ENCODE measurements around the gene C11orf91.
"Not testable (repeated sequence)": the region's sequence is repeated elsewhere in the genome, so short reads cannot be mapped to it uniquely, and the experiment has no call there.

The C11orf91 gene

GRCh38 chr11:33687733-33688479 lies 12.7 kb downstream of the C11orf91 start:
- no peaks in the 10 kb centered on the region for H3K4me1 ChIP-seq (ENCODE audit: insufficient read depth, insufficient read length)

GRCh38 chr11:33685082-33685481 lies 15.5 kb downstream of the C11orf91 start:
- H3K9ac ChIP-seq (ENCODE audit: insufficient read length, low read depth), result no peak overlapping the region
- peaks cover 3% of the 10 kb centered on the region for H3K4me1 ChIP-seq (ENCODE audit: insufficient read depth, insufficient read length)
- TF ChIP-seq ZNF274 (IDR thresholded peaks at IDR 0.05; ENCODE audit: low read depth, low read length) (no peak), YY1 (IDR thresholded peaks at IDR 0.05; ENCODE audit: insufficient read depth, insufficient read length) (no peak), SUZ12 (IDR thresholded peaks at IDR 0.05; ENCODE audit: extremely low read depth, insufficient read depth, insufficient read length) (no peak)
- no peaks in the 10 kb centered on the region for H3K27me3 ChIP-seq (ENCODE audit: insufficient read depth, insufficient read length)
- no peak for DNase-seq (ENCODE audit: low read depth, low spot score)
- no peaks in the 10 kb centered on the region for H3K36me3 ChIP-seq (ENCODE audit: insufficient read depth, insufficient read length, low read length)
- no peaks in the 10 kb centered on the region for H3K9me3 ChIP-seq (ENCODE audit: insufficient read depth, low read length)
- no peak overlapping the region for H3K4me3 ChIP-seq (ENCODE audit: insufficient read length, low read depth)

More at GRCh38 chr11:33687733-33688479, 12.7 kb downstream of the C11orf91 start:
- Histone ChIP-seq H3K9ac (ENCODE audit: insufficient read length, low read depth) (no peak overlapping the region), H3K27me3 (ENCODE audit: insufficient read depth, insufficient read length) (no peaks in the 10 kb centered on the region), H3K4me3 (ENCODE audit: insufficient read length, low read depth) (no peak overlapping the region), H3K9me3 (ENCODE audit: insufficient read depth, low read length) (no peaks in the 10 kb centered on the region), H3K36me3 (ENCODE audit: insufficient read depth, insufficient read length, low read length) (no peaks in the 10 kb centered on the region)
- no peak for TF ChIP-seq ZNF274 (IDR thresholded peaks at IDR 0.05; ENCODE audit: low read depth, low read length)
- DNase-seq (ENCODE audit: low read depth, low spot score), result no peak

DNA sequence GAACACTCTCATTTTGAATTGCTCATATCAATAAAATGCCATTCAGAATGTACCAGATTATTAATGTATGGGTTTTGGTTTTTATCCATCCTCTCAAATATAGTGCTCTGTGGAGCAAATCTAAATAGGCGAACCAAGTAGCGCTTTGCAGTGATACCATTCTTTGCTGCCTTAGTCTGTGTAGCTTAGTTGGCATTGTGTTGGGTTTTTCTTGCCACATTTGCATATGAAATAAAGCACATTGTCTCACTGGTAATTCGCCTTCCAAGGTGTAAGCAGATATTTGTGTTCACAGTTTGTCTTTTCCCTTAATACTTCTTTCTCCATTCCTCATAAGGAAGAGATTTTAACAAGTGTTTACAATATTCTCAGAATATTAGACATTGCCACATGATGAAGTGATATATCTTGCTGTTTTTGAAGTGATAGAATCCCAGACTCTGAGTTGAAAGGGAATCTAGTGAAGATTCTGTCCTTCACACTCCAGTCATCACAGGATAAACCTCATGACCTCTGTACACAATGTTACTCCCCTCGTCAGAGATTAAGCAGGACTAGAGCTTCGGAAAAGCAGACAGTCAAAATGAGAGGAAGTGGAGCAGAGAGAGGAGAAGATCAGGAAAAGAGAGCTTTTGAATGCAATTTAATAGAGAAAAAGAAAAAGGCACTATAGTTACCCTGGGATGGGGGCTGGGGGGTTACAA lies 16.5 kb downstream of the C11orf91 start:
- H3K9me3 ChIP-seq (ENCODE audit: insufficient read depth, low read length), result no peaks in the 10 kb centered on the region
- no peak for DNase-seq (ENCODE audit: low read depth, low spot score)
- TF ChIP-seq SUZ12 (IDR thresholded peaks at IDR 0.05; ENCODE audit: extremely low read depth, insufficient read depth, insufficient read length) (no peak), YY1 (IDR thresholded peaks at IDR 0.05; ENCODE audit: insufficient read depth, insufficient read length) (no peak), ZNF274 (IDR thresholded peaks at IDR 0.05; ENCODE audit: low read depth, low read length) (no peak)
- H3K4me1 ChIP-seq (ENCODE audit: insufficient read depth, insufficient read length), result peaks cover 3% of the 10 kb centered on the region
- H3K9ac ChIP-seq (ENCODE audit: insufficient read length, low read depth), result no peak overlapping the region
- H3K36me3 ChIP-seq (ENCODE audit: insufficient read depth, insufficient read length, low read length), result no peaks in the 10 kb centered on the region
- H3K4me3 ChIP-seq (ENCODE audit: insufficient read length, low read depth), result no peak overlapping the region
- H3K27me3 ChIP-seq (ENCODE audit: insufficient read depth, insufficient read length), result no peaks in the 10 kb centered on the region

DNA sequence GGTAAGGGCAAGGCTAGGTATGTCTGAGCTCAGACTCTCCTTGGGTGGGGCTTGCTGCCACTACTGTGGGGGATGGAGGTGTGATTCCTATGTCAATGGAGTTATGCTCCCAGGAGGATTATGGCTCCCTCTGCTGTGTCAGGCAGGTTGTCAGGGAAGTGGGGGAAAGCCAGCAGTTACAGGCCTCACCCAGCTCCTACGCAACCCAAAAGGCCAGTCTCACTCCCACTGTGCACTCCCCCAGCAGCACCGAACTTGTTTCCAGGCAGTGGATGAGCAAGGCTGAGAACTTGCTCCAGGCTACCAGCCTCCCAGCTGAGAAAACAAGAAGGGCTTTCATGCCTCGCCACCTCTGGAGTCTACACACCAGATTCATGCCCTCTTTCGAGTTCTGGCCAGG lies 18.2 kb downstream of the C11orf91 start:
- no peak for DNase-seq (ENCODE audit: low read depth, low spot score)
- no peak for TF ChIP-seq SUZ12 (IDR thresholded peaks at IDR 0.05; ENCODE audit: extremely low read depth, insufficient read depth, insufficient read length)

DNA sequence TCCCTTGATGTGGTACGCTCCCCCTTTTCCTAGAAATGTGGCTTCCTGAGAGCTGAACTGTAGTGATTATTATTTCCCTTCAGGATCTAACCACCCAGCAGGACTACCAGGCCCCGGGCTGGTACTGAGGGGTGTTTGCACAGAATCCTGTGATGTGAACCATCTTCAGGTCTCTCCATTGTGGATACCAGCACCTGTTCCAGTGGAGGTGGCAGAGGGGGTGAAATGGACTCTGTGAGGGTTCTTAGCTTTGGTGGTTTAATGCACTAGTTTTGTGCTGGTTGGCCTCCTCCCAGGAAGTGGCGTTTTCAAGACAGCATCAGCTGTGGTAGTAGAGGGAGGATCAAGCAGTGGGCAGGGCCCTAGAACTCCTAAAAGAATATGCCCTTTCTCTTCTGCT lies 18.6 kb downstream of the C11orf91 start:
- no peaks in the 10 kb centered on the region for H3K36me3 ChIP-seq (ENCODE audit: insufficient read depth, insufficient read length, low read length)
- H3K27me3 ChIP-seq (ENCODE audit: insufficient read depth, insufficient read length), result no peaks in the 10 kb centered on the region
- no peak overlapping the region for H3K9ac ChIP-seq (ENCODE audit: insufficient read length, low read depth)
- no peak overlapping the region for H3K4me3 ChIP-seq (ENCODE audit: insufficient read length, low read depth)
- no peak for DNase-seq (ENCODE audit: low read depth, low spot score)
- peaks cover 3% of the 10 kb centered on the region for H3K4me1 ChIP-seq (ENCODE audit: insufficient read depth, insufficient read length)
- no peaks in the 10 kb centered on the region for H3K9me3 ChIP-seq (ENCODE audit: insufficient read depth, low read length)
- TF ChIP-seq ZNF274 (IDR thresholded peaks at IDR 0.05; ENCODE audit: low read depth, low read length) (no peak), YY1 (IDR thresholded peaks at IDR 0.05; ENCODE audit: insufficient read depth, insufficient read length) (no peak), SUZ12 (IDR thresholded peaks at IDR 0.05; ENCODE audit: extremely low read depth, insufficient read depth, insufficient read length) (no peak)

More for the DNA sequence above, 18.2 kb downstream of the C11orf91 start:
- Histone ChIP-seq H3K36me3 (ENCODE audit: insufficient read depth, insufficient read length, low read length) (no peaks in the 10 kb centered on the region), H3K4me3 (ENCODE audit: insufficient read length, low read depth) (no peak overlapping the region), H3K9ac (ENCODE audit: insufficient read length, low read depth) (no peak overlapping the region), H3K9me3 (ENCODE audit: insufficient read depth, low read length) (no peaks in the 10 kb centered on the region), H3K4me1 (ENCODE audit: insufficient read depth, insufficient read length) (peaks cover 3% of the 10 kb centered on the region), H3K27me3 (ENCODE audit: insufficient read depth, insufficient read length) (no peaks in the 10 kb centered on the region)

DNA sequence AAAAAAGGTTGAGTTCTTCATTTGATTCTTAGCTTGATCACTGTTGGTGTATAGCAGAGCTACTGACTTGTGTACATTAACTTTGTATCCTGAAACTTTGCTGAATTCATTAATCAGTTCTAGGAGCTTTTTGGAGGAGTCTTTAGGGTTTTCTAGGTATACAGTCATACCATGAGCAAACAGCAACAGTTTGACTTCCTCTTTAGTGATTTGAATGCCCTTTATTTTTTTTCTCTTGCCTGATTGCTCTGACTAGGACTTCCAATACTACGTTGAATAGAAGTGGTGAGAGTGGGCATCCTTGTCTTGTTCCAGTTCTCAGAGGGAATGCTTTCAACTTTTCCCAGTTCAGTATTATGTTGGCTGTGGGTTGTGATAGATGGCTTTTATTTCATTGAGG lies 22.0 kb downstream of the C11orf91 start:
- H3K4me1 ChIP-seq (ENCODE audit: insufficient read depth, insufficient read length); H3K27me3 ChIP-seq (ENCODE audit: insufficient read depth, insufficient read length); H3K36me3 ChIP-seq (ENCODE audit: insufficient read depth, insufficient read length, low read length); H3K9me3 ChIP-seq (ENCODE audit: insufficient read depth, low read length); H3K4me3 ChIP-seq (ENCODE audit: insufficient read length, low read depth); H3K9ac ChIP-seq (ENCODE audit: insufficient read length, low read depth); DNase-seq (ENCODE audit: low read depth, low spot score): not testable (repeated sequence)

DNA sequence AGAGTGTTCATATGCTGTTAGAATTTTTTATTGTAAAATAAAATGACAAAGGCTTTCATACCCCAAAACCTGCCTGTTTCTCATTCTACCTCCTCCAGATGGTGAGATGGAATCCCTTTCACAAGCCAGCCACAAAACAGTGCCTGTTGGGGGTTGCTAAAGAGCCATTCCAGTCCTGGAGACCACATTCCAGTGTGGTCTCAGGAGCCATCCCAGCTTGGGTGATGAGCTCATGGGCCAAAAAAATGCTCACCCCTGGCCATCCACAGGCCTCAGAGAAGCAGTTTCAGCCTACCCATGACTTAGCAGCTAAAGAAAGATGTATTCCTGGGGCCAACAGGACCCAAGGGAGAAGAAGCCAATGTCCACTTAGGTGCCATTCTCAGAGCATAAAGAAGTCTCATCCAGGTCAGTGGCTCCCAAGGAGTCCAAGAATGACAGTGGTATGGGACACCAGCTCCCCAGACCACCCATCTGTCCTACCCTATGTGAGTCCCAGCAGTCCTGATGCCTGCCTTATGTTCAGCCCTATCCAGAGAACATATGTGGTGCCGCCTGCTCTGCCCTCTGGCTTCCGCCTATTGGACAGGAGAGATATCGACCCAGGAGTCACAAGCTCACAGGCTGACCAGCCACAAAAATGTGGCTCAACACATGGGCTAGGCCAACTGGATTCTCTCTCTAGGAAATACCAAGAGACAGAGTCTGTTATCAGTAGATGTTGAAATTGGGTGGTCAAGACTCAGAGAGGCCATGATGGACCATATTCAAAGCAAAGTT lies 26.4 kb downstream of the C11orf91 start:
- Histone ChIP-seq H3K9me3 (ENCODE audit: insufficient read depth, low read length) (no peaks in the 10 kb centered on the region), H3K4me3 (ENCODE audit: insufficient read length, low read depth) (no peak overlapping the region), H3K36me3 (ENCODE audit: insufficient read depth, insufficient read length, low read length) (no peaks in the 10 kb centered on the region), H3K9ac (ENCODE audit: insufficient read length, low read depth) (no peak overlapping the region), H3K4me1 (ENCODE audit: insufficient read depth, insufficient read length) (peaks cover 2% of the 10 kb centered on the region), H3K27me3 (ENCODE audit: insufficient read depth, insufficient read length) (no peaks in the 10 kb centered on the region)
- DNase-seq (ENCODE audit: low read depth, low spot score), result no peak
- TF ChIP-seq YY1 (IDR thresholded peaks at IDR 0.05; ENCODE audit: insufficient read depth, insufficient read length) (no peak), SUZ12 (IDR thresholded peaks at IDR 0.05; ENCODE audit: extremely low read depth, insufficient read depth, insufficient read length) (no peak), ZNF274 (IDR thresholded peaks at IDR 0.05; ENCODE audit: low read depth, low read length) (no peak)
